Mesendoderm (in vitro differentiated cells): Measurements from ENCODE around the gene RHOXF1. TPM values are rescaled to one million over a fixed set of nuclear protein-coding genes. Genes with fewer than 3 reads are reported as not detected.
"Not testable (repeated sequence)": the region's sequence is repeated elsewhere in the genome, so short reads cannot be mapped to it uniquely, and the experiment has no call there.

Experiments used
- DNase-seq: peaks from one replicate; pipeline ENCODE4 v3.0.0; 2013
- H2AK5ac ChIP-seq: 2 replicates; pipeline ENCODE4 v1.6.1; 2013; ENCODE audit warnings: low read length, inconsistent platforms
- H2BK120ac ChIP-seq: 2 replicates; pipeline ENCODE4 v1.6.1; 2013; ENCODE audit warnings: low read depth, mild to moderate bottlenecking, low read length, moderate library complexity, mixed read lengths
- H2BK15ac ChIP-seq: replicated peaks from 2 replicates; pipeline ENCODE4 v1.6.1; 2013; ENCODE audit warnings: low read depth, mild to moderate bottlenecking, moderate library complexity
- H2BK5ac ChIP-seq: 2 replicates; pipeline ENCODE4 v1.6.1; 2013; ENCODE audit warnings: low read length, inconsistent platforms
- H3K18ac ChIP-seq: 2 replicates; pipeline ENCODE4 v1.6.1; 2013; ENCODE audit warnings: mild to moderate bottlenecking, low read length, mixed read lengths
- H3K23ac ChIP-seq: one replicate; pipeline ENCODE4 v1.6.1; 2013; ENCODE audit warnings: low read length
- H3K27ac ChIP-seq: 2 replicates; pipeline ENCODE4 v1.5.1; 2013; ENCODE audit warnings: low read depth, mild to moderate bottlenecking, inconsistent platforms, low read length, moderate library complexity
- H3K27me3 ChIP-seq: 2 replicates; pipeline ENCODE4 v1.6.1; 2013; ENCODE audit warnings: low read length, control low read depth, mild to moderate bottlenecking, inconsistent platforms; ENCODE audit not compliant: insufficient read depth, poor library complexity
- H3K36me3 ChIP-seq: 2 replicates; pipeline ENCODE4 v1.6.1; 2013; ENCODE audit warnings: low read length, inconsistent platforms; ENCODE audit not compliant: control insufficient read depth, insufficient read depth
- H3K4ac ChIP-seq: one replicate; pipeline ENCODE4 v1.6.1; 2013; ENCODE audit warnings: low read depth, mild to moderate bottlenecking, low read length, moderate library complexity
- H3K4me1 ChIP-seq: 2 replicates; pipeline ENCODE4 v1.6.1; 2013; ENCODE audit warnings: low read depth, low read length, inconsistent platforms; ENCODE audit not compliant: control insufficient read depth
- H3K4me2 ChIP-seq: 2 replicates; pipeline ENCODE4 v1.6.1; 2013; ENCODE audit warnings: low read length
- H3K4me3 ChIP-seq: 2 replicates; pipeline ENCODE4 v1.5.1; 2013; ENCODE audit warnings: mild to moderate bottlenecking, low read length
- H3K56ac ChIP-seq: one replicate; pipeline ENCODE4 v1.6.1; 2013; ENCODE audit warnings: low read length
- H3K79me1 ChIP-seq: 2 replicates; pipeline ENCODE4 v1.6.1; 2013; ENCODE audit warnings: low read length, inconsistent platforms
- H3K79me2 ChIP-seq: 2 replicates; pipeline ENCODE4 v1.6.1; 2013; ENCODE audit warnings: mild to moderate bottlenecking, low read length; ENCODE audit not compliant: control insufficient read depth, insufficient read depth
- H3K9ac ChIP-seq: 2 replicates; pipeline ENCODE4 v1.6.1; 2013; ENCODE audit warnings: low read length, inconsistent platforms
- H4K5ac ChIP-seq: one replicate; pipeline ENCODE4 v1.6.1; 2013; ENCODE audit warnings: low read length
- H4K8ac ChIP-seq: one replicate; pipeline ENCODE4 v1.6.1; 2013; ENCODE audit warnings: low read depth, mild to moderate bottlenecking, control low read depth, low read length, moderate library complexity
- WGBS: extraction: QIAGEN DNeasy Blood & Tissue Kit; methylation state at CpG from one replicate; pipeline ENCODE4 v1.1.7; 2013; ENCODE audit warnings: low lambda C conversion rate, missing lambda C conversion rate; ENCODE audit not compliant: insufficient coverage; ENCODE audit errors: extremely low coverage; 5-methylcytosine and 5-hydroxymethylcytosine counted together
- polyA plus RNA-seq, 2 experiments: library from polyadenylated mRNA; stranded (reverse); fragments of 200-250 nt; gene quantifications; one replicate each; pipeline ENCODE4 v1.2.3, GENCODE V29; 2013

Gene RHOXF1, protein sequence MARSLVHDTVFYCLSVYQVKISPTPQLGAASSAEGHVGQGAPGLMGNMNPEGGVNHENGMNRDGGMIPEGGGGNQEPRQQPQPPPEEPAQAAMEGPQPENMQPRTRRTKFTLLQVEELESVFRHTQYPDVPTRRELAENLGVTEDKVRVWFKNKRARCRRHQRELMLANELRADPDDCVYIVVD
- 0.08 TPM for polyA plus RNA-seq (2013, experiment 1 of 2)
- 0.07 TPM for polyA plus RNA-seq (2013, experiment 2 of 2)

DNA sequence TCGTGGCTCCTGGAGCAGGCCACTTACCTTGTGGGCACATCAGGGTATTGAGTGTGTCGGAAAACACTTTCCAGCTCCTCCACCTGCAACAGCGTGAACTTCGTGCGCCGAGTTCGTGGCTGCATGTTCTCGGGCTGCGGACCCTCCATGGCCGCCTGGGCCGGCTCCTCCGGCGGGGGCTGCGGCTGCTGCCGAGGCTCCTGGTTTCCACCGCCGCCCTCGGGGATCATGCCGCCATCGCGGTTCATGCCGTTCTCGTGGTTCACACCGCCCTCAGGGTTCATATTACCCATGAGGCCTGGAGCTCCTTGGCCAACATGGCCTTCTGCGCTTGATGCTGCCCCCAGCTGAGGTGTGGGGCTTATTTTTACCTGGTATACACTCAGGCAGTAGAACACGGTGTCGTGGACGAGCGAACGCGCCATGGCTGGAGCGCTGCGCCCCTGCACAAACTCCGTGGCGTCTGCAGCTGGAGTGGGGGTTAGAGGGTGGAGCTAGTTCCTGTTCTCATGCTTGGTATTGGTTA lies at the start of gene RHOXF1:
RHOXF1 (minus strand) TSS at position 476 of the 526 bp plus-strand sequence; CDS start at position 425, 51 bp downstream.
- DNase-seq = no peak
- no peak within 1 kb of the TSS for H3K56ac ChIP-seq
- no peaks in the 10 kb centered on the region for H3K36me3 ChIP-seq
- no peaks in the 10 kb centered on the region for H3K79me1 ChIP-seq
- no peak within 1 kb of the TSS for H3K23ac ChIP-seq
- H3K18ac ChIP-seq = no peak within 1 kb of the TSS
- no CpG with 5 or more reads among the region's 35 CpGs for WGBS
- no peak within 1 kb of the TSS for H2AK5ac ChIP-seq
- no peak within 1 kb of the TSS for H2BK5ac ChIP-seq
- H3K79me2 ChIP-seq = no peaks in the 10 kb centered on the region
- H3K9ac ChIP-seq = no peak within 1 kb of the TSS
- no peak within 1 kb of the TSS for H3K27ac ChIP-seq
- H4K8ac ChIP-seq = no peak within 1 kb of the TSS
- H4K5ac ChIP-seq = no peak within 1 kb of the TSS
- H3K4ac ChIP-seq = no peak within 1 kb of the TSS
- no peaks in the 10 kb centered on the region for H3K27me3 ChIP-seq
- H2BK120ac ChIP-seq = no peak within 1 kb of the TSS
- no peaks in the 10 kb centered on the region for H3K4me1 ChIP-seq
- no peak within 1 kb of the TSS for H2BK15ac ChIP-seq
- no peak within 1 kb of the TSS for H3K4me3 ChIP-seq
- no peak within 1 kb of the TSS for H3K4me2 ChIP-seq

DNA sequence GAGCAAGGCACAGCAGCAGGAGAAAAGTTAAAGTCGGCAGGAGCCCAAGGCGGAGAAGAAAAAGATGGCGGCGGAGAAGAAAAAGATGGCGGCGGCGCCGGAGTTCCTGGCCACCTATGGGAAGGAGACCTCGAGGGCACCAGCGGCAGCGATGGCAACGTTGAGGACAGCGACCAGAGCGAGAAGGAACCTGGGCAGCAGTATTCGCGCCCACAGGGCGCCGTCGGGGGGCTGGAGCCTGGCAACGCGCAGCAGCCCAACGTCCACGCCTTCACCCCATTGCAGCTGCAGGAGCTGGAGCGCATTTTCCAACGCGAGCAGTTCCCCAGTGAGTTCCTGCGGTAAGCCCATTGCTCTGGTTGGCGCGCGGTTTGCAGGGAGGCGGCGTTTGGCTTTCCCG lies 43.4 kb upstream of the RHOXF1 start:
- no CpG with 5 or more reads among the region's 33 CpGs for WGBS
- not testable (repeated sequence) for H4K5ac ChIP-seq, H3K79me1 ChIP-seq, H4K8ac ChIP-seq, H3K4me1 ChIP-seq, DNase-seq, H3K36me3 ChIP-seq, H3K18ac ChIP-seq, H2BK5ac ChIP-seq, H3K9ac ChIP-seq, H3K56ac ChIP-seq, H2BK15ac ChIP-seq, H3K23ac ChIP-seq, H3K4me2 ChIP-seq, H3K4me3 ChIP-seq, H3K4ac ChIP-seq, H3K27ac ChIP-seq, H3K79me2 ChIP-seq, H2AK5ac ChIP-seq, H3K27me3 ChIP-seq, H2BK120ac ChIP-seq

DNA sequence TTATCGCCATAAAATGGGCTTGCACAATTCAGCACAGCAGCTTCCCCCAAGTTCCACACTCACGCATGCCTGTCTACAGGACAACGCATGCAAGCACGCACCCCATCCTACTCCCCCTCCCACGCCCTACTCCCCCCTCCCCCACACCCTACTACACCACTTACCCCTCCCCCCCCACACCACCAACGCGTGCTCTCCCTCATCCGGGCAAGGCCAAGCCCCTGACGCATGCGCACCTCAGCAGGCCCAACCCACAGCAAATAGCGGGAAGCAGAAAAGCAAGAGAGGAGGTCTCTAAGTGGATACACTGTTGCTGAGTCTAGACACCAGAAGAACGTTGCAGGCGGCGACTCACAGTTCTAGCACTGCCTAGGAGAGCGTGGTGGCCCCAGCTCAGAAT lies 42.6 kb upstream of the RHOXF1 start, which contains the start of gene RHOXF2:
RHOXF2 (plus strand) TSS at position 301 of the 400 bp plus-strand sequence. CDS start 138 bp downstream, outside the sequence.
- H3K79me2 ChIP-seq, H3K56ac ChIP-seq, H3K36me3 ChIP-seq, DNase-seq, H2AK5ac ChIP-seq, H3K4me3 ChIP-seq, H2BK5ac ChIP-seq, H3K9ac ChIP-seq, H3K27me3 ChIP-seq, H3K27ac ChIP-seq, H4K5ac ChIP-seq, H4K8ac ChIP-seq, H2BK120ac ChIP-seq, H3K23ac ChIP-seq, H3K4ac ChIP-seq, H3K18ac ChIP-seq, H2BK15ac ChIP-seq, H3K79me1 ChIP-seq, H3K4me1 ChIP-seq, H3K4me2 ChIP-seq: not testable (repeated sequence)
- WGBS = no CpG with 5 or more reads among the region's 15 CpGs

DNA sequence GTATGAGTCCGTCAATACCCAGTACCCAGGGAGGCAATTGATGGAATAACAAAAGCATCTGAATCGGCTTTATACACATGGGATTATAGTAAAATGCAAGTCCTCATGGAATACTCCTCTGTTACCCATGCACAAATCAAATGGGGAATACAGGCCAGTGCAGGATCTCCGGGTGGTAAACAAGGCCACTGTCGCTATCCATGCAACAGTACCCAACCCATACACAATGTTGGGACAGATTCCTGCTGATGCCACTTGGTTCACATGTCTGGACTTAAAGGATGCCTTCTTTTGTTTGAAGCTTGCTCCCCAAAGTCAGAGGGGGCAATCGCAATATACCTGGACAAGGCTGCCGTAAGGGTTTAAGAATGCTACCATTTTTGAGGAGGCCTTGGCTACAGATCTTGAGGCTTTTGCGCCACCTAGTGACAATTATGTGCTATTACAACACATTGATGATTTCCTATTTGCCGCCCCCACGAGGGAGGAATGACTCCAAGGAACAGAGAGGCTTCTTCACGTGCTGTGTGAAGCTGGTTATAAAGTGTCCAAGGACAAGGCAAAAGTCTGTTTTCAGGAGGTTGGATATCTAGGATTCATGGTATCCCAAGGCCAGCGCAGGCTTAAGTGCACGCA lies 34.5 kb upstream of the RHOXF1 start:
- H3K36me3 ChIP-seq, H3K79me2 ChIP-seq, H3K4me1 ChIP-seq, H3K4me2 ChIP-seq, H4K8ac ChIP-seq, H2BK120ac ChIP-seq, H2BK5ac ChIP-seq, H2AK5ac ChIP-seq, H4K5ac ChIP-seq, H2BK15ac ChIP-seq, H3K56ac ChIP-seq, H3K9ac ChIP-seq, H3K23ac ChIP-seq, H3K27ac ChIP-seq, H3K79me1 ChIP-seq, H3K4me3 ChIP-seq, DNase-seq, H3K27me3 ChIP-seq, H3K4ac ChIP-seq, H3K18ac ChIP-seq: not testable (repeated sequence)
- no CpG with 5 or more reads among the region's 12 CpGs for WGBS

DNA sequence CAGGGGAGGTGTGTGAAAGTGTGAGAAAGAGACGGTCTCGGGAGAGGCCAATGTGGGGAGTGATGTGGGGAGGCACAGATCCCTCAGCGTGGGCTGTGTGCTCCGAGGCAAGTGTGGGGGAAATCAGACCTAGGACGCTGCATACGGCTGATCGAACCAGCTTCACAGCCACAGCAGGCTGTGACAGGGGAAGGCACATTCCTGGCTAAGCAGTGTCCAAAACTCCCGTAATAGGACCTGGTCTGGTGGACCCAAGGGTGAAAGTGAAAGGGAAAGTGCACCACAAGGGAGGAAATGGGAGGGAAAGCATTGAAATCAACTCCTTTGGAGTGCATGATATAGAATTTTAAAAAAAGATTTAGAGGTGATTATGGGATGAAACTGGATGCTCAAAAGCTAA lies 31.8 kb upstream of the RHOXF1 start:
- Histone ChIP-seq H2BK15ac (no peak overlapping the region), H3K4me3 (no peak overlapping the region), H3K56ac (no peak overlapping the region), H4K8ac (no peak overlapping the region), H3K36me3 (no peaks in the 10 kb centered on the region), H3K27ac (no peak overlapping the region), H3K79me1 (no peaks in the 10 kb centered on the region), H3K4me2 (no peak overlapping the region), H3K4me1 (no peaks in the 10 kb centered on the region), H3K4ac (no peak overlapping the region), H3K23ac (no peak overlapping the region), H3K27me3 (no peaks in the 10 kb centered on the region), H2BK120ac (no peak overlapping the region), H3K18ac (no peak overlapping the region), H3K9ac (no peak overlapping the region), H4K5ac (no peak overlapping the region), H2BK5ac (no peak overlapping the region), H3K79me2 (no peaks in the 10 kb centered on the region), H2AK5ac (no peak overlapping the region)
- WGBS = no CpG with 5 or more reads among the region's 8 CpGs
- DNase-seq = peak; percentile 26
